HAP-1 (cell line): ENCODE data around the gene NRDE2.

ENCODE experiments used
- DNase-seq, 2 experiments: peaks; one replicate each; pipeline ENCODE4 v3.0.0-alpha.2; 2016 to 2020; ENCODE audit warnings: low spot score in 2 of 2
- H3K27me3 ChIP-seq: fragments of 250-450 bp; sonication (Bioruptor Pico); 2 replicates; pipeline ENCODE4 v1.5.1; 2020; ENCODE audit warnings: low read depth, mild to moderate bottlenecking, moderate library complexity
- H3K36me3 ChIP-seq: fragments of 250-450 bp; sonication (Bioruptor Pico); replicated peaks from 2 replicates; pipeline ENCODE4 v1.5.1; 2020; ENCODE audit warnings: mild to moderate bottlenecking
- H3K4me1 ChIP-seq: fragments of 250-450 bp; sonication (Bioruptor Pico); 2 replicates; pipeline ENCODE4 v1.5.1; 2020; ENCODE audit warnings: mild to moderate bottlenecking
- H3K4me3 ChIP-seq: fragments of 250-450 bp; sonication (Bioruptor Pico); 2 replicates; pipeline ENCODE4 v1.5.1; 2020; ENCODE audit warnings: mild to moderate bottlenecking, moderate library complexity
- H3K9me3 ChIP-seq: fragments of 250-450 bp; sonication (Bioruptor Pico); 2 replicates; pipeline ENCODE4 v1.5.1; 2020; ENCODE audit warnings: mild to moderate bottlenecking, moderate library complexity
- in situ Hi-C: fragments of 300-500 bp; cut with MboI; formaldehyde crosslinking; loops from 3 replicates; pipeline ENCODE4 v1.14.3; 2020; ENCODE audit warnings: low sequenced_read_pairs, inconsistent platforms, mixed read lengths

Gene NRDE2

GRCh38 chr14:90280096-90280495, 51.6 kb downstream of the NRDE2 start:
- Histone ChIP-seq H3K36me3 (no peaks in the 10 kb centered on the region), H3K4me3 (no peak overlapping the region), H3K27me3 (no peaks in the 10 kb centered on the region), H3K4me1 (no peaks in the 10 kb centered on the region), H3K9me3 (no peaks in the 10 kb centered on the region)
- no peak for DNase-seq
- in situ Hi-C loops = no loop called here

- Histone ChIP-seq H3K36me3 (peaks cover 4% of the 10 kb centered on the region), H3K4me3 (no peak overlapping the region), H3K27me3 (no peaks in the 10 kb centered on the region), H3K4me1 (no peaks in the 10 kb centered on the region), H3K9me3 (no peaks in the 10 kb centered on the region)
- in situ Hi-C loops = no loop called here
- DNase-seq = no peak
Observed at GRCh38 chr14:90278199-90279175, 53.3 kb downstream of the NRDE2 start.

- Histone ChIP-seq H3K4me3 (no peak overlapping the region), H3K4me1 (no peaks in the 10 kb centered on the region), H3K27me3 (no peaks in the 10 kb centered on the region), H3K36me3 (peaks cover 11% of the 10 kb centered on the region), H3K9me3 (no peaks in the 10 kb centered on the region)
- in situ Hi-C loops = no loop called here
- DNase-seq = no peak
Observed at GRCh38 chr14:90277581-90278198, 54.1 kb downstream of the NRDE2 start.

- Histone ChIP-seq H3K9me3 (no peaks in the 10 kb centered on the region), H3K27me3 (no peaks in the 10 kb centered on the region), H3K36me3 (peaks cover 18% of the 10 kb centered on the region), H3K4me1 (no peaks in the 10 kb centered on the region), H3K4me3 (no peak overlapping the region)
- DNase-seq = no peak
- in situ Hi-C loops = no loop called here
Observed at GRCh38 chr14:90276646-90277367, 54.9 kb downstream of the NRDE2 start.

- in situ Hi-C loops = no loop called here
- Histone ChIP-seq H3K36me3 (peaks cover 28% of the 10 kb centered on the region), H3K9me3 (no peaks in the 10 kb centered on the region), H3K4me3 (no peak overlapping the region), H3K27me3 (no peaks in the 10 kb centered on the region), H3K4me1 (no peaks in the 10 kb centered on the region)
- DNase-seq = no peak
Observed at GRCh38 chr14:90275820-90276219, 55.9 kb downstream of the NRDE2 start.

GRCh38 chr14:90275458-90275814, 56.3 kb downstream of the NRDE2 start:
- Histone ChIP-seq H3K4me1 (no peaks in the 10 kb centered on the region), H3K4me3 (no peak overlapping the region), H3K9me3 (no peaks in the 10 kb centered on the region), H3K27me3 (no peaks in the 10 kb centered on the region), H3K36me3 (peaks cover 32% of the 10 kb centered on the region)
- no peak for DNase-seq
- in situ Hi-C loops = no loop called here

- Histone ChIP-seq H3K36me3 (peaks cover 37% of the 10 kb centered on the region), H3K27me3 (no peaks in the 10 kb centered on the region), H3K4me3 (no peak overlapping the region), H3K4me1 (no peaks in the 10 kb centered on the region), H3K9me3 (no peaks in the 10 kb centered on the region)
- no peak for DNase-seq
- in situ Hi-C loops = no loop called here
Observed at GRCh38 chr14:90274808-90275457, 56.8 kb downstream of the NRDE2 start.

GRCh38 chr14:90274019-90274418, 57.7 kb downstream of the NRDE2 start:
- no peak for DNase-seq
- in situ Hi-C loops = no loop called here
- Histone ChIP-seq H3K27me3 (no peaks in the 10 kb centered on the region), H3K9me3 (no peaks in the 10 kb centered on the region), H3K4me3 (no peak overlapping the region), H3K36me3 (peaks cover 44% of the 10 kb centered on the region), H3K4me1 (no peaks in the 10 kb centered on the region)

GRCh38 chr14:90273532-90273931, 58.2 kb downstream of the NRDE2 start:
- Histone ChIP-seq H3K27me3 (no peaks in the 10 kb centered on the region), H3K36me3 (peaks cover 49% of the 10 kb centered on the region), H3K9me3 (no peaks in the 10 kb centered on the region), H3K4me1 (no peaks in the 10 kb centered on the region), H3K4me3 (no peak overlapping the region)
- no peak for DNase-seq
- in situ Hi-C loops = no loop called here

- in situ Hi-C loops = no loop called here
- no peak overlapping the region for H3K4me3 ChIP-seq
- H3K27me3 ChIP-seq = no peaks in the 10 kb centered on the region
- no peaks in the 10 kb centered on the region for H3K4me1 ChIP-seq
- peaks cover 57% of the 10 kb centered on the region for H3K36me3 ChIP-seq
- DNase-seq = no peak
- H3K9me3 ChIP-seq = no peaks in the 10 kb centered on the region
Observed at GRCh38 chr14:90272523-90272922, 59.2 kb downstream of the NRDE2 start.

GRCh38 chr14:90268420-90268819, 63.3 kb downstream of the NRDE2 start:
- no peaks in the 10 kb centered on the region for H3K9me3 ChIP-seq
- H3K4me3 ChIP-seq = no peak overlapping the region
- in situ Hi-C loops = no loop called here
- H3K36me3 ChIP-seq = peaks cover 89% of the 10 kb centered on the region
- H3K27me3 ChIP-seq = no peaks in the 10 kb centered on the region
- H3K4me1 ChIP-seq = no peaks in the 10 kb centered on the region
- DNase-seq = no peak

- DNase-seq = no peak
- H3K4me1 ChIP-seq = no peaks in the 10 kb centered on the region
- H3K4me3 ChIP-seq = no peak overlapping the region
- peaks cover 81% of the 10 kb centered on the region for H3K36me3 ChIP-seq
- H3K27me3 ChIP-seq = no peaks in the 10 kb centered on the region
- in situ Hi-C loops = no loop called here
- no peaks in the 10 kb centered on the region for H3K9me3 ChIP-seq
Observed at GRCh38 chr14:90266441-90267154, 65.1 kb downstream of the NRDE2 start.
